IPS-NIHi11 (cell line): ENCODE data around the gene LIG3.
"Not testable (repeated sequence)": the region's sequence is repeated elsewhere in the genome, so short reads cannot be mapped to it uniquely, and the experiment has no call there.

Experiments
- DNase-seq: peaks from one replicate; pipeline ENCODE4 v3.0.0; 2012; ENCODE audit warnings: mixed read lengths, low spot score

Gene LIG3

GRCh38 chr17:34980353-34980680 is at the start of gene LIG3:
TSS of gene LIG3 (plus strand) at chr17:34980512. CDS start at chr17:34983006, 2,494 bp downstream.
- peak; percentile 96 for DNase-seq

GRCh38 chr17:34950780-34951179 is 29.5 kb upstream of the LIG3 start:
- not testable (repeated sequence) for DNase-seq

- DNase-seq, result no peak
Observed at GRCh38 chr17:34958438-34958837, 21.9 kb upstream of the LIG3 start.

- peak; percentile 99 for DNase-seq
Observed at GRCh38 chr17:34961093-34961911, 19.0 kb upstream of the LIG3 start, which contains the start of the genes CCT6B and ZNF830. TSS of gene CCT6B (minus strand) at chr17:34961460. CDS start at chr17:34961393, 67 bp downstream. TSS of gene ZNF830 (plus strand) at chr17:34961540. CDS start at chr17:34961567, 27 bp downstream.

- DNase-seq, result no peak
Observed at GRCh38 chr17:34974179-34974578, 6.1 kb upstream of the LIG3 start.

GRCh38 chr17:34974794-34975785 is 5.2 kb upstream of the LIG3 start:
- no peak for DNase-seq

GRCh38 chr17:34979153-34979552 is 1.2 kb upstream of the LIG3 start:
- DNase-seq, result no peak

GRCh38 chr17:34979650-34980352 is 511 bp upstream of the LIG3 start:
- no peak for DNase-seq

GRCh38 chr17:34980681-34981537 is 597 bp downstream of the LIG3 start:
- DNase-seq, result peak; percentile 88

- DNase-seq, result no peak
Observed at GRCh38 chr17:34981538-34982241, 1.4 kb downstream of the LIG3 start.

GRCh38 chr17:34987232-34987631 is 6.9 kb downstream of the LIG3 start:
- DNase-seq, result no peak

- no peak for DNase-seq
Observed at GRCh38 chr17:34988644-34989043, 8.3 kb downstream of the LIG3 start.

- no peak for DNase-seq
Observed at GRCh38 chr17:34989473-34989872, 9.2 kb downstream of the LIG3 start.

GRCh38 chr17:34990921-34991365 is 10.6 kb downstream of the LIG3 start:
- no peak for DNase-seq

- no peak for DNase-seq
Observed at GRCh38 chr17:34991606-34992005, 11.3 kb downstream of the LIG3 start.

- no peak for DNase-seq
Observed at GRCh38 chr17:34993031-34993430, 12.7 kb downstream of the LIG3 start.

- DNase-seq, result no peak
Observed at GRCh38 chr17:34996422-34997285, 16.3 kb downstream of the LIG3 start.

- no peak for DNase-seq
Observed at GRCh38 chr17:34997355-34997862, 17.1 kb downstream of the LIG3 start.

- DNase-seq, result peak; percentile 84
Observed at GRCh38 chr17:34998205-34998604, 17.9 kb downstream of the LIG3 start.
